HG03469 (cell line): Measurements from ENCODE around the gene WLS.

Experiments used
- ATAC-seq: cut with Tn5 transposase; IDR thresholded peaks from one replicate; pipeline ENCODE4 v1.9.1; 2021; ENCODE audit warnings: mild to moderate bottlenecking, moderate library complexity, moderate number of reproducible peaks; ENCODE audit not compliant: unreplicated experiment

The WLS gene

DNA sequence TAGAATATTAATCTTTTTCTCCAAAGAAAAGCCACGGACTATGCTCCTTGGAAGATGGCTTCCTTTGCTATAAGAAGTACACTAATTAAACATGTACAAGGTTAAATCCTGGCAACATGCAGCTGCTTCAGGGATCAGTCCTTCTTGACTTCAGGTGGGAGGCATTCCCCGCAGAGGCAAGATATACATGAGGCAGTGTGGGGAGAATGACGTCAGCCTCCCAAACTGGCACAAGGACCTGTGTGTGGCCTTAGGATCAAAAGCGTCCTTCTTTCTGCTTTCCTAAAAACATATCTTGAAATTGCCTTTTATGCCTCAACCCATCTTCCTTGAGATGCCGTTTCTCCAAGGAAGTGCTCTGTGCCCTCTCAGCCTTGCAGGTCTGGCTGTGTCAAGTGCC is 90.3 kb downstream of the WLS start:
- ATAC-seq: no peak

DNA sequence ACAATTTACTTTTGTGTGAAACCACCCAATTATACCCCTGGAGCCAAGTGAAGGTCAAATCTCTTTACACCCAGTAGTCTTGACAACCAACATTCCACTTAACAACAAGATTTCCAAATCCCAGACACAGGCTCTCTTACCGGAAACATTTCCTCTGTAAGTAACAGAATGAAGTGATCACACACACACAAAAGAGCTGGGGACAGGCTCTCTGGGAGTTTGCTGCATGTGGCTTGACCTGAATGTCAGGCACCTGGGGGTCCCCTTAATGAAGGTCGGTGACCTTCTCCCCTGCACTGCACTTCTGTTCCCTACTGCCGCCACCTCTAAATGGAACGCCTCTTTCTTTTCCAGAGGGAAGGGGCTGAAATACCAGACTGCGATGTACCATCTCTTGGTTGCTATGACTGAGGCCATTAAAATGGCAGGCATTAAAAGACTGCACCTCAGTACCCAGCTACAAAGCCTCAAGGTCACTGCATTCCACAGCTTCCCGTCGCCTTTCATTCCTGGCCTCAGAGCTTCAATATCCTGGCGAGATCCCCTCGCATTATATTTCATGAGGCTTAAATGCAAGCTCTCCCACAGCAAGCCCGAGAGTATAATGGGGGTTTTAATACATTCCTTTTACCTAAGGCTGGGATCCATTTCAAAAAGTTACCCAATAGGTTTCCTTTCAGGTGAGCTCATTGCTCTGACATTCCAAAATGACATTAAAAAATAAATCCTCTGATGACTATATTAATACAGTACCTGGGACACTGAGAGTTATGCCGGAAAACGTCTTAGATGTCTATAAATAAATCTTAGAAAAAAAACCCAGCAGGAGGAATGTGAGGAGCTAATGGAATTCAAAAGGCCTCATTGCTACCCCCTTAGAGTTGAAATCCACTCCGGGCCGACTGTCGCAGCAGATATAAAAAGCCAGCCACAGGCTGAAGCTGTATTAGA is 91.0 kb downstream of the WLS start:
- ATAC-seq: no peak

DNA sequence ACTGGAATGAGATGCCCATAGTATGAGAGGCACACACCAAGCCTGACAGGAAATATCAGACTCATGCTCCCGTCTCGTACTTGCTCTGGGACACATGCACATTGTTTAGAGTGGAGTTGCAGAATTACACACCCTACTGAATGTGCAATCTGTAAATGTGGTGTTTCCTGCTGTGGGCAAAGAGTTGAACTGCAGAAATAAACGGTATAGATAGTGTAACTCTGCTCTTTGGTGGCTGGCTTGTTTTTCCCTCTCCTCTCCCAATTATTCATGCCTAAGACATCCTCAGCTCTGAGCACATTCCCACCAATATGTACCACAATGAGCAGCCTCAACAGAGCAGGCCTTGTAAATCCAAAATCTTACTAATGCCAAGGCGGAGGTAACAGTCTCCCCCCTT is 91.8 kb downstream of the WLS start:
- ATAC-seq: no peak

- no peak for ATAC-seq
These were observed 96.1 kb downstream of the WLS start for GRCh38 chr1:68136187-68136586.

GRCh38 chr1:68132426-68133130 is 99.7 kb downstream of the WLS start:
- ATAC-seq: no peak

DNA sequence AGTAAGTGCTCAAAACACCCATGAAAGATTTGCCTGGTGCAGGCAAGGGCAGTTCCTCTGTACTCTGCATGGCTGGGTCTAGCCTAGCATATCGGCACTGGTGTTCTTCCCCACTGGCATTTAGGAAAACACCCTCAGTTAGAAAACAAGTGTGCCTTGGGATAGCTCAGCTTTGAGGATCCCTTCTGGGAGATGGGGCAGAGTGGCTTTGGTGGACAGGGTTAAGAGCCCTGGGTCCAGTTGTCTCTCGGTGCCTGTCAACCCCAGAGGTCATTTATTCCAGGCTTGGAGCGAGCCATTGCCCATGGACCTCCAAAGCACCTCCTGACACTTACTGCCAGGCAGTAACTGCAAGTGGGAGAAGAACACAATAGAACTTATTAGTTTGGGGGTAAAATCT is 101.1 kb downstream of the WLS start:
- ATAC-seq: no peak

DNA sequence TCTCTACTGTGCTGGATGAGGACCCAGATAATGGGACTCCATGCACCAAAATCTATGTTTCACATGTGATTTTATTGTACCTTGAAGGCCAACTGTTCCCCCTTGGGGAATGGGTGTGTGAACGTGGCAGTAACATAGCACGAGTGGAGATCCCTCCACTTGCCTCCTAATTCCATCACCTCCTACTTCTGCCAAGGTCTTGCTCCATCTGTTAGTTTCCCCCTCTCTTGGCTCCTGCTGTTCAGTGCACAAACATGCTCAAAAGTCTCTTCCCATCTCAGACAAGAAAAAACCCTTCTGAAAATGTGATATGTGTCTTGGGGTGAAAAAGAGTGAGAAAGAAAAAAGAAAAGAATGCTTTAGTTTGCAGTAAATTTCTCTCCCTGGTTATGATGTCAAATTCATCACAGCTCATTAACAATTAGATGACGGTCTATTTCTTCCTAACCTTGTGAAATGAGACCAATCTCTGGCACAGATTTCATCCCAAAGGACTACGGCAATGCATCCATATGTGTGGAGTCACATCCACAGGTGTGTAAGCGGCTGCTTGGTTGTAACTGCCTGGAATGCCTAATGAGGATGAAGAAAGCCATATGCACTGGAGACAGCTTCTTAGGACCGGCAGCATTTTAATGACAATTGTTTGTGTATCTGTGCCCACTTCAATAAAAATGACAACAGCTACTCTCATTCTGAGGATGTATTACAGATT is 102.6 kb downstream of the WLS start:
- ATAC-seq: no peak

DNA sequence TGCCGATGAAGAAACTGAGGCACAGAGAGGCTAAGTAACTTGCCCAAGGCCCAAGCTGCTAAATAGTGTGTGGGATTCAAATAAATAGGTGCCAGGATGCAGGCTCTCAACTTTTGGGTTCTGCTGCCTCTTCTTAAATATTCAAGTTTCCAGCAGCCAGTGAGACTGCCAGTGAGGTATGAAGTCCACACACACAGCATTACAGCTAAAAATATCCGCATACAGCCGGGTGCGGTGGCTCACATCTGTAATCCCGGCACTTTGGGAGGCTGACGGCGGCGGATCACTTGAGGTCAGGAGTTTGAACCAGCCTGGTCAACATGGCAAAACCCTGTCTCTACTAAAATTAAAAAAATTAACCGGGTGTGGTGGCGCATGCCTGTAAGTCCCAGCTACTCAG is 103.5 kb downstream of the WLS start:
- ATAC-seq: no peak

GRCh38 chr1:68128157-68128556 is 104.2 kb downstream of the WLS start:
- ATAC-seq: peak; percentile 78

DNA sequence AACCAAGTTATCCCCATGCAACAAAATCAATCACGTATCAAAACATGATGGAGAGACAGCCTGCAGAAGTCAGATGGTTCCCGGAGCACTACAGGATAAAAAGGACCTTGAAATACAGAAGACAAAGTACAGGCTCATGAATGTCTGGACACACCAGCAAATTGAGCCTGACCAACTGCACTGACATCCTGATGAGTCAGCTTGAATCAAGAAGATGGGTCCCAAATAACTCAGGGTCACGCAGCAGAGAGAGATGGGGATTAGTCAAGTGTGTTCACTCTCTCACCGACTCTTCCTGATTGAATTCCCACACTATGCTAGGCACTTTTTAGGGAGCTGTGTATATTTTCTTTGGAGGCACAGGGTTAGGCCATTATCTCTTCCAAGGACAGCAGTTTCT is 110.8 kb downstream of the WLS start:
- ATAC-seq: no peak

DNA sequence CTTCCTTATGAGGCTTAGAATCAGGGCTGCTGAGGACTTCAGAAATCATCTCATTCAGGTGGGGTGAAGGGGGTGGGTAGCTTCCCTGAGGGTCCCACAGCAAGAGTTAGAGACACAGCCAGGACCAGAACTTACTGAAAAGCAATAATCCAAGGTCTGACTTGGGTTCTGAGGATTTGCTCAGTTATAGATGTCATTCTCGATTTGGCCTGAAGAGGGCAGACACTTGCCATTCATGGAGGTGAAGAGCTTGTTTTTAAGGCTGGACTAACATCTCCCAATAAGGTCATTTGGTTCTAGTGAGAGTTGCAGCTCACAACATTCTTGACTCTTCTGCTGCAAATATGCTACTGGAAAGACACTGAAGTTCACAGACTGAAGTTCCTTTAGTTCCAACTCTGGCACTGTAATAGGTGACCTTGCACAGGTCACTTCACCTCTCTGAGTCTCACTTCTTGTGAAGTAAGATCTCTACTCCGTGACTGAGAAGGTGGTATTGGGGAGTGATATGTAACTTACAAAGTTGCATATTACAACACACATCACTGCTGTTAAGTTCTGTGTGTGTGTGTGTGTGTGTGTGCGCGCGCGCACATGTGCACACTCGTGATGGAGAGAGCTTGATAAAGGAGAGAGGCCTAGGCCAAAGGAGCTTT is 112.1 kb downstream of the WLS start:
- peak; percentile 46 for ATAC-seq

GRCh38 chr1:68119445-68119844 is 112.9 kb downstream of the WLS start:
- no peak for ATAC-seq

DNA sequence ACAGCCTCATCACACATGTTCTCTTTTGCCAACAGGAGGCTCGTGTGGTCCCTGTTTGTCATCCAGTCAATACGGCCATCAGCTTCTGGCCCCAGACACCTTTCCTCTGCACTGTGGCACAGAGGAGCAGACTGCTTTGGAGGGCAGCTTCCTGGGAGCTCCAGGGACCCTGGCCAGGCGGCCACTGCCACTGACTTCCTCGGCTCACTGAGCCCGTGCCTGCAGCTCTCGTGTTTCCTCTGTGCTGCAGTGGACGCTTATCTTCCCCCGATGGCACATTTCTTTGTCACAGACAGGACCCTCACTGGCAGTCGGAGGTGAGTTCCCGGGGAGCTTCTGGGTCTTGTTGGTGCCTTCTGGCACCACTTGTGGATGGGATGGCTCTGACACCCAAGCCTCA is 114.9 kb downstream of the WLS start:
- no peak for ATAC-seq

- no peak for ATAC-seq
These were observed 115.6 kb downstream of the WLS start for GRCh38 chr1:68116643-68117235.

- no peak for ATAC-seq
These were observed 117.0 kb downstream of the WLS start for GRCh38 chr1:68115308-68115707.

GRCh38 chr1:68113966-68114365 is 118.4 kb downstream of the WLS start:
- ATAC-seq: no peak

DNA sequence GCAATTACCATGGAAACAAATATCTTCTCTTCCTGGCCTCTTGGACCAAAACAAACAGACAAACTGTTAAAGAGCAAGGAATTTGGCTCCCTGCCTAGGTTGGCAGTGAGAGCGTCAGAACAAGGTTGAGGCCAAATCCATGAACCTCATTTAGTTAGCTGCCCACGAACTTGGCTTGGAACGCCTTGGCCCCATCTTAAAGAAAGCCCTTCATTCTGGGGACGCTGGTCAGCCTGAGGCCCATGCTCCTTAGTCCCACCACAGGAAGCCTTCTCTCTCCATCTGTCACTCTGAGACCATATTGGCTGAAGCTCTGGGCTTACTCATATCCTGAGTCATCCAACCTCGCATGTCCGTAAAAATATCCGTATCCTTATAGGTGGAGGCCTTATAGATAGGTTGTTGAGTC is 119.5 kb downstream of the WLS start:
- no peak for ATAC-seq

DNA sequence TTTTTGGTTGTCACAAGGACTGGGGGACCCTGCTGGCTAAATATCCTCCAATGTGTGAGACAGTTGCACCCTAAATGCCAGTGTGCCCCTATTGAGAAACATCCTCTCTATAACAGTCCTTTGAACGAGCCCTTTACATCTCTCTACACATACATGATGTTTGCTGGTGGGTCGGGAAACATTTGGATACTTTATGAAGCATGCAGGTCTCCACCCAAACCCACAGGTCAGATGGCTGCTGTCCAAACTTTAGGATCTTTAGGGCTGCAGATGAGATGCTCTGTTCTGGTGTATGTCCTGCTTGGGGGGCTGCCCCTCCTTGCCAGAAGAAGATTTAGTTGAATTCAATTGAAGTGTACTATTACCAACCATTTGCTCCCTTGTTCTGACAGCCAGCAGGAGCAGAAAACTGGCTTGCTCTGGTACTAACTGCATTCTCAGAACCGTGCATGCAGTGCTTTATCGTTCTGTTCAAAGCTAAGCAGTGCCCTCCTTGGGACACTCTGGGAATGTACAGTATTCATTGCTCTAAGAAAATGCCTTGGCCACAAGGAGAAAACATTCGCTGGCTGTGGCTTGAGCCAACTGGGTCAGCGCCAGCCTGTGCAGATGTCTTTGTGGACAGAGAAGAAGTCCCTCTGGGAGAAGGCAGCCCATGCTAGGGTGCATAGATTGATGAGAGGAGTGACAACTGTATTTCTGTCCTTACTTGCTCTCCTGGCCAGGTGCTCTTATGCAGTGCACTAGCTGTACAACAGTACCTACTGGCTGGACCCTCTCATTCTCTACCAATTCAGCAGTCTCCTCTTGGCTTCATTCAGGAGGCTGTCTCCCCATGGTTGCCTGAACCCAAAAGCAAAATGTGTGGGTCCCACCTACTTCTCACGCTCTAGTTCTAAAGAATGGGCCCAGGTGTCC is 120.5 kb downstream of the WLS start:
- ATAC-seq: no peak

DNA sequence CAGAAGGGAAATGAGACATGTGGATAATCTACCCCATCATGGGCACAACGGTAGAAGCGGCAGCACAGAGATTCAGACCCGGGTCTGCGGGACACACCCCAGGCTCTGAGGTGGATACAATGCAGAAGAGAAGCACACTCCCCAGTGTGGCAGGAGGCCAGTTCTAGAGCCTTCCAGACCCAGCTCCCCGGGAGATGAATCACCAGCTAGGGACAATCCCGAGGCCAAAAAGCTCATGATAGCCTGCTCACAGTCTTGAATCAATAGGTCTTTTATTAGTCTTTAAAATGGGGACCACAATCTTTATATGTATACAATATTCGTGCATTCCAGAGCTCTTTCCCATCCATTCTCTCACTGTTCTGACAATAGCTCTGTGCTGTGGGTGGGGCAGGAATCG is 124.6 kb downstream of the WLS start:
- ATAC-seq: no peak
